T47D (cell line): ENCODE measurements around the gene PSMA5.
"Not testable (repeated sequence)": the region's sequence is repeated elsewhere in the genome, so short reads cannot be mapped to it uniquely, and the experiment has no call there.

Source experiments
- DNase-seq, 2 experiments: peaks; one replicate each; pipeline versions ENCODE4 v3.0.0 to v3.0.0-alpha.2; 2011 to 2012; ENCODE audit warnings: low read depth in 1 of 2, low spot score in 1 of 2
- JUND ChIP-seq: IDR thresholded peaks from 2 replicates; pipeline ENCODE4 v1.6.1; 2012; ENCODE audit warnings: low read depth
- in situ Hi-C: cut with HindIII; loops from 2 replicates; pipeline ENCODE4 v1.10.0; 2016; ENCODE audit warnings: low sequenced_read_pairs, low pct_unique_long_range_greater_than_20kb

Gene PSMA5

GRCh38 chr1:109383854-109384253 lies 42.4 kb downstream of the PSMA5 start:
- in situ Hi-C loops: no loop called here
- no peak for DNase-seq
- no peak for TF ChIP-seq JUND

- in situ Hi-C loops: no loop called here
- TF ChIP-seq JUND: no peak
- peak in 1 of 2 experiments; percentile 24 for DNase-seq
Observed at GRCh38 chr1:109383087-109383779, 43.0 kb downstream of the PSMA5 start.

GRCh38 chr1:109381573-109381972 lies 44.7 kb downstream of the PSMA5 start:
- in situ Hi-C loops: no loop called here
- no peak for DNase-seq
- no peak for TF ChIP-seq JUND

- in situ Hi-C loops: no loop called here
- no peak for DNase-seq
- no peak for TF ChIP-seq JUND
Observed at GRCh38 chr1:109379907-109380306, 46.3 kb downstream of the PSMA5 start.

GRCh38 chr1:109379422-109379821 lies 46.8 kb downstream of the PSMA5 start:
- in situ Hi-C loops: no loop called here
- no peak for TF ChIP-seq JUND
- DNase-seq: no peak

GRCh38 chr1:109377698-109378097 lies 48.5 kb downstream of the PSMA5 start:
- in situ Hi-C loops: no loop called here
- no peak for DNase-seq
- no peak for TF ChIP-seq JUND

- in situ Hi-C loops, DNase-seq: not testable (repeated sequence)
Observed at GRCh38 chr1:109373696-109374095, 52.6 kb downstream of the PSMA5 start.

GRCh38 chr1:109373126-109373525 lies 53.1 kb downstream of the PSMA5 start:
- no peak for TF ChIP-seq JUND
- in situ Hi-C loops: no loop called here
- no peak for DNase-seq

GRCh38 chr1:109372281-109372680 lies 54.0 kb downstream of the PSMA5 start:
- TF ChIP-seq JUND: no peak
- in situ Hi-C loops: no loop called here
- no peak for DNase-seq

- TF ChIP-seq JUND: no peak
- DNase-seq: peak in 1 of 2 experiments; percentile 46
- in situ Hi-C loops: no loop called here
Observed at GRCh38 chr1:109371341-109371739, 54.9 kb downstream of the PSMA5 start.

GRCh38 chr1:109370712-109371340 lies 55.4 kb downstream of the PSMA5 start:
- DNase-seq: no peak

GRCh38 chr1:109369167-109369746 lies 57.0 kb downstream of the PSMA5 start:
- no peak for DNase-seq
- no peak for TF ChIP-seq JUND
- in situ Hi-C loops: no loop called here

More at GRCh38 chr1:109370712-109371340, 55.4 kb downstream of the PSMA5 start:
- TF ChIP-seq JUND: no peak
- in situ Hi-C loops: no loop called here

- no peak for TF ChIP-seq JUND
- in situ Hi-C loops: no loop called here
- no peak for DNase-seq
Observed at GRCh38 chr1:109368464-109368863, 57.8 kb downstream of the PSMA5 start.
